IPS DF 4.7 (cell line): ENCODE data around the gene FCMR.
"Not testable (repeated sequence)": the region's sequence is repeated elsewhere in the genome, so short reads cannot be mapped to it uniquely, and the experiment has no call there.

Experiments used
- DNase-seq: peaks from one replicate; pipeline ENCODE4 v3.0.0-alpha.2; 2013; ENCODE audit warnings: low spot score; ENCODE audit errors: extremely low read depth

FCMR gene

DNA sequence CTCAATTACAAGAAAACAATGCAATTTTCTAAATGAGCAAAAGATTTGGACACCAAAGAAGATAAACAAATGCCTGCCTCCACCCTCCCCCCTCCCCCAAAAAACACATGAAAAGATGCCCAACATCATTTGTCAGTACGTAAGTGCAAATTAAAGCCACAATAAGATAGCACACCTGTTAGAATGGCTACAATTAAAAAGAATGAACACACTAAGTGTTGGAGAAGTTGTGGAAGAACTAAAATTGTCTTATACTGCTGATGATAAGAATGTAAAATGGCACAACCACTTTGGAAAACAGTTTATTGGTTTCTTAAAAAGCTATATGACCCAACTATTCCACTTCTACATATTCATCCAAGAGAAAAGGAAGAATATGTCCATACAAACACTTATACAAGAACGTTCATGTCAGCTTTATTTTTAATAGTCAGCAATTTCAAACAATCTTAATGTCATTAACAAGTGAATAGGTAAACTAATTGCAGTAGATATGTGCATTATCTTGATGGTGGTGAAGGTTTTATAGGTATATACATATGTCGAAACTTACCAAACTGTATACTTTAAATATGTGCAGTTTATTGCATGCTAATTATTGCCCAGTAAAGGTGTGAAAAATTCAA lies 45.9 kb downstream of the FCMR start:
- DNase-seq: no peak

GRCh38 chr1:206873603-206874188 lies 48.0 kb downstream of the FCMR start:
- DNase-seq: no peak

GRCh38 chr1:206872139-206872538 lies 49.6 kb downstream of the FCMR start:
- DNase-seq: no peak

- no peak for DNase-seq
Observed at GRCh38 chr1:206868264-206868663, 53.5 kb downstream of the FCMR start.

- DNase-seq: no peak
Observed at GRCh38 chr1:206867716-206868115, 54.0 kb downstream of the FCMR start.

- DNase-seq: no peak
Observed at GRCh38 chr1:206867239-206867638, 54.5 kb downstream of the FCMR start.

GRCh38 chr1:206866062-206866461 lies 55.7 kb downstream of the FCMR start:
- DNase-seq: no peak

GRCh38 chr1:206864939-206865671 lies 56.6 kb downstream of the FCMR start, which contains the start of gene IL20:
Gene IL20, plus strand, starts transcription at chr1:206865623. Its CDS starts 230 bp downstream, at chr1:206865853.
- DNase-seq: peak; percentile 53

- DNase-seq: no peak
Observed at GRCh38 chr1:206863266-206863665, 58.5 kb downstream of the FCMR start.

- no peak for DNase-seq
Observed at GRCh38 chr1:206860165-206860564, 61.6 kb downstream of the FCMR start.

- no peak for DNase-seq
Observed at GRCh38 chr1:206859082-206859521, 62.6 kb downstream of the FCMR start.

- DNase-seq: no peak
Observed at GRCh38 chr1:206856674-206857464, 64.9 kb downstream of the FCMR start.

DNA sequence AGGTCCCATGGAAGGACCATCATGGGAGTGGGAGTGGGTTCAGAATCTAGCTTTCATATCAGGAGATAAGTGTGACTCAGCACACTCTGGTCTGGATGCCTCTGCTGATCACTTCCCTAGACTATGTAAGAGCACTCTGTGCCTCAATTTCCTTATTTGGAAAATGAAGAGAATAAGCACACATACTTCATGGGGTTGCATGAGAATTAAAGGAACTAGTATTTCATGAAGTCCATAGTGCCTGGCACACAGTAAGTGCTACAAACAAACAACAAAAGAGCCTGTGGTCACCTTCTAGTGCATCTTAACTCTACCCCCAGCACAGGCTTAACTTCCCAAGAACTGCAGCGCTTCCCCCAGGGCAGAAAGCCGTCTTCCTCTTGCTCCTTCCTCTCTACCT lies 65.9 kb downstream of the FCMR start:
- no peak for DNase-seq

GRCh38 chr1:206854401-206855129 lies 67.2 kb downstream of the FCMR start:
- no peak for DNase-seq

GRCh38 chr1:206853696-206854095 lies 68.0 kb downstream of the FCMR start:
- DNase-seq: not testable (repeated sequence)
